Uterus (tissue), 4 donors: ENCODE results near the gene ARID2. TPM values are rescaled to one million over a fixed set of nuclear protein-coding genes. Genes with fewer than 3 reads are reported as not detected.

Source experiments
- DNase-seq, 2 donors: peaks; one replicate each; pipeline ENCODE4 v3.0.0-alpha.2; 2019 to 2020
- H3K27ac ChIP-seq, 2 donors: fragments of 200-600 bp; sonication (generic); 1 replicate in 1 of 2; 2 replicates in 1 of 2; pipeline ENCODE4 v1.5.1; 2016 to 2018
- H3K27me3 ChIP-seq, 2 donors: fragments of 200-600 bp; sonication (generic); one replicate each; pipeline ENCODE4 v1.5.1; 2018 to 2019; ENCODE audit warnings: control low read depth in 1 of 2
- H3K36me3 ChIP-seq, 2 donors: fragments of 200-600 bp; sonication (generic); one replicate each; pipeline ENCODE4 v1.5.1; 2019; ENCODE audit warnings: control low read depth in 1 of 2
- H3K4me1 ChIP-seq, 2 donors: fragments of 200-600 bp; sonication (generic); one replicate each; pipeline ENCODE4 v1.5.1; 2018 to 2019; ENCODE audit warnings: control low read depth in 1 of 2
- H3K4me3 ChIP-seq, 2 donors: fragments of 200-600 bp; sonication (generic); 1 replicate in 1 of 2; 2 replicates in 1 of 2; pipeline ENCODE4 v1.5.1; 2018 to 2019; ENCODE audit warnings: mild to moderate bottlenecking in 1 of 2
- H3K9me3 ChIP-seq, 2 donors: fragments of 200-600 bp; sonication (generic); one replicate each; pipeline ENCODE4 v1.5.1; 2019; ENCODE audit warnings: control low read depth in 1 of 2
- POLR2A ChIP-seq, 2 donors: fragments of 450-650 bp; IDR thresholded peaks; one replicate each; pipeline ENCODE4 v1.6.1; 2016; ENCODE audit warnings: antibody characterized with exemption in 2 of 2, mild to moderate bottlenecking in 1 of 2, moderate library complexity in 1 of 2
- intact Hi-C: fragments of 100-400 bp; cut with DNase I; formaldehyde crosslinking; loops from one replicate; pipeline ENCODE4 v1.15.1; 2023; ENCODE audit warnings: low total_unique reads
- total RNA-seq, 4 donors: library from RNA; depleted of rRNA in 3 of 4; stranded (reverse); fragments of >200 nt in 3 of 4; gene quantifications; one replicate each; pipeline versions ENCODE4 v1.1.0 to v1.2.4, GENCODE V29; 2014 to 2023
- TF ChIP-seq, protein P1 (sequence below), 4 experiments: fragments of 200-600 bp in 2 of 4; fragments of 450-650 bp in 2 of 4; sonication (generic) in 2 of 4; IDR thresholded peaks; one replicate each; pipeline ENCODE4 v1.5.1; 2016 to 2019; ENCODE audit warnings: antibody characterized with exemption in 4 of 4, mild to moderate bottlenecking in 2 of 4, moderate library complexity in 1 of 4
- donor health status: DM: yes; HTN: yes; CAD: no.

ARID2 gene
- total RNA-seq, 4 donors from 2014 or later: 24.3 to 112 (median 56.8) TPM

DNA sequence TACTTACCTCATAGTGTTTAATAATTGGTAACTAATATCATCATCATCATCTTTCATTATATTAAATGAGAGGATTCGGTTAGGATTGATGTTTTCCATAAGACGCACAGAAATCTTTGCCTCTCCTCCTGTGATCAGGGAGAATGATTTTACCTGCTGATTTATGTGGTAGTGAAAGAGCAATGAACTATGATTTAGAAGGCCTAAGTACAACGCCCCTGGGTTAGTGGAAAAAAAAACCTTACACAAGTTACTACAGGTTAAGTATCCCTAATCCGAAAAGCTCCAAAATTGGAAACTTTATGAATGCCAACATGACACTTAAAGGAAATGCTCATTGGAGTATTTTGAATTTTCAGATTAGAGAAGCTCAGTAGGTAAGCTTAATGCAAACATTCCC is 55.8 kb downstream of the ARID2 start:
- Histone ChIP-seq H3K4me3 (no peak overlapping the region), H3K27me3 (no peaks in the 10 kb centered on the region), H3K36me3 (no peaks in the 10 kb centered on the region), H3K9me3 (no peaks in the 10 kb centered on the region), H3K4me1 (peaks cover 0 to 9% of the 10 kb centered on the region in 2 donors), H3K27ac (no peak overlapping the region)
- intact Hi-C loops: no loop called here
- DNase-seq: no peak
- TF ChIP-seq POLR2A (IDR thresholded peaks at IDR 0.05): no peak
- TF ChIP-seq, protein P1, sequence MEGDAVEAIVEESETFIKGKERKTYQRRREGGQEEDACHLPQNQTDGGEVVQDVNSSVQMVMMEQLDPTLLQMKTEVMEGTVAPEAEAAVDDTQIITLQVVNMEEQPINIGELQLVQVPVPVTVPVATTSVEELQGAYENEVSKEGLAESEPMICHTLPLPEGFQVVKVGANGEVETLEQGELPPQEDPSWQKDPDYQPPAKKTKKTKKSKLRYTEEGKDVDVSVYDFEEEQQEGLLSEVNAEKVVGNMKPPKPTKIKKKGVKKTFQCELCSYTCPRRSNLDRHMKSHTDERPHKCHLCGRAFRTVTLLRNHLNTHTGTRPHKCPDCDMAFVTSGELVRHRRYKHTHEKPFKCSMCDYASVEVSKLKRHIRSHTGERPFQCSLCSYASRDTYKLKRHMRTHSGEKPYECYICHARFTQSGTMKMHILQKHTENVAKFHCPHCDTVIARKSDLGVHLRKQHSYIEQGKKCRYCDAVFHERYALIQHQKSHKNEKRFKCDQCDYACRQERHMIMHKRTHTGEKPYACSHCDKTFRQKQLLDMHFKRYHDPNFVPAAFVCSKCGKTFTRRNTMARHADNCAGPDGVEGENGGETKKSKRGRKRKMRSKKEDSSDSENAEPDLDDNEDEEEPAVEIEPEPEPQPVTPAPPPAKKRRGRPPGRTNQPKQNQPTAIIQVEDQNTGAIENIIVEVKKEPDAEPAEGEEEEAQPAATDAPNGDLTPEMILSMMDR (IDR thresholded peaks at IDR 0.05): no peak

DNA sequence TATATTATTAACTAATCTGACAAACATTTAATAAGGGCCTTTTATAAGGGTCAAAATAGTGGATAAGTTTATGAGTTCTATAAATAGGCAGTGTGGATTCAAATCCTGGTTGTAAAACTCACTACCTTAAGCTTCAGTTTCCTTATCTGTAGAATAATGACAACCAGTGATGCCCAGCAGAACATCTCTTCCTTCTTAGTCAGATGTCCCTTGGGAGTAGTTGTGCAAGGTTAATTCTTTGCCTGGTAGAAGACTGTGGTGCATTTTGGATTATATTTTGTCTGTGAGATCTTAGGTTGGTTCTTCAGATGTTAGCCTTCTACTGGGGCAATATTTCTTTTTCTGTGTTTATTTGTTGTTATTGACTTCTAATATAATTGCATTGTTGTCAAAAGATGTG is 59.5 kb downstream of the ARID2 start:
- TF ChIP-seq POLR2A (IDR thresholded peaks at IDR 0.05): no peak
- TF ChIP-seq, protein P1 (IDR thresholded peaks at IDR 0.05): no peak
- DNase-seq: no peak
- intact Hi-C loops: no loop called here

GRCh38 chr12:45794422-45794821 is 64.9 kb downstream of the ARID2 start:
- DNase-seq: no peak
- no peaks in the 10 kb centered on the region for H3K9me3 ChIP-seq
- no peaks in the 10 kb centered on the region for H3K36me3 ChIP-seq
- intact Hi-C loops: no loop called here
- H3K4me1 ChIP-seq: peaks cover 0 to 3% of the 10 kb centered on the region in 2 donors
- H3K27me3 ChIP-seq: no peaks in the 10 kb centered on the region
- no peak for TF ChIP-seq POLR2A (IDR thresholded peaks at IDR 0.05)
- TF ChIP-seq, protein P1 (IDR thresholded peaks at IDR 0.05): no peak
- H3K27ac ChIP-seq: no peak overlapping the region
- no peak overlapping the region for H3K4me3 ChIP-seq

More for the DNA sequence above, 59.5 kb downstream of the ARID2 start:
- H3K36me3 ChIP-seq: no peaks in the 10 kb centered on the region
- H3K9me3 ChIP-seq: no peaks in the 10 kb centered on the region
- no peaks in the 10 kb centered on the region for H3K27me3 ChIP-seq
- H3K4me1 ChIP-seq: peaks cover 0 to 9% of the 10 kb centered on the region in 2 donors
- no peak overlapping the region for H3K27ac ChIP-seq
- H3K4me3 ChIP-seq: no peak overlapping the region

DNA sequence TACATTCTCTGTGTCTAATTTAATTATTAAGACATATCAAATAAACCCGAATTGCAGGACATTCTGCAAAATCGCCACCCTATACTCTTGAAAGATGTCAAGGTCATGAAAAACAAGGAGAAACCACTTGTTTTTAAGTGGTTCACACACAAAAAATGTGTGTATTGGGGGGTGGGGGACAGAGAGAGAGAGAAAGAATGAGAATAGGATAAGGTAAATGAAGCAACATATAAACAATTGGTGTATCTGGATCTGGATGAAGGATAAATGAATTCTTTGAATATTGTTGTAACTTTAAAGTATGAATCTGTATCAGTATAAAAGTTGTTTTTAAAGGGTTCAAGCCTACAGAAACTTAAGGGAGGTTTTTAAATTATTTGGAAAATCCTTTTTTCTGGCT is 72.1 kb downstream of the ARID2 start:
- no peaks in the 10 kb centered on the region for H3K4me1 ChIP-seq
- DNase-seq: no peak
- TF ChIP-seq, protein P1 (IDR thresholded peaks at IDR 0.05): no peak
- TF ChIP-seq POLR2A (IDR thresholded peaks at IDR 0.05): no peak
- no peaks in the 10 kb centered on the region for H3K36me3 ChIP-seq
- H3K4me3 ChIP-seq: no peak overlapping the region
- intact Hi-C loops: no loop called here
- H3K27ac ChIP-seq: no peak overlapping the region
- no peaks in the 10 kb centered on the region for H3K27me3 ChIP-seq
- H3K9me3 ChIP-seq: no peaks in the 10 kb centered on the region

DNA sequence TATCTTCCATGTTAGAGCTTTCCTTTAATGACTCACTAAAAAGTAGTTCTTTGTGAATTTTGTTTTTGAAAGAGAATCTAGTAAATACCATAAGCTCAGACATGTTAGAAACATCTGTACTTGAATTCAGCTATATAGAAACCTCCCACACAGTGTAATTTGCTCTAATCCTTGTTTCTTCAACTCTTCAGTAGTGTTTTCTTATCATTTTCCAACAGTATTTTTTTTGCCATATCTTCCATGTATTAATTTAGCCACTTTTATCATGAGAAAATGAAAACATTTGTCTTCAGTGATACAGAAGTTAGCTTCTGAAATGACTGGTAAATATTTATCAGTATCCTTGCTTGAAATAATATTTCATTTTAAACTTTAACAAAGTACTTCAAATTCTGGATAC is 73.6 kb downstream of the ARID2 start:
- Histone ChIP-seq H3K9me3 (no peaks in the 10 kb centered on the region), H3K27me3 (no peaks in the 10 kb centered on the region), H3K4me3 (no peak overlapping the region), H3K27ac (no peak overlapping the region), H3K36me3 (no peaks in the 10 kb centered on the region), H3K4me1 (no peaks in the 10 kb centered on the region)
- intact Hi-C loops: no loop called here
- TF ChIP-seq, protein P1 (IDR thresholded peaks at IDR 0.05): no peak
- no peak for TF ChIP-seq POLR2A (IDR thresholded peaks at IDR 0.05)
- DNase-seq: no peak
